ENCODE data around the gene GPR153. TPM values are rescaled to one million over a fixed set of nuclear protein-coding genes. Genes with fewer than 3 reads are reported as not detected.

GPR153 gene
- total and polyA plus RNA-seq, 10 donors: 2.1 to 26.6 (median 12.4) TPM

GRCh38 chr1:6243993-6244392, 16.9 kb downstream of the GPR153 start, which contains the start of gene HES3:
Gene HES3, plus strand, starts transcription at chr1:6244179. Its CDS starts 187 bp downstream, at chr1:6244366.
- Histone ChIP-seq H3K27ac (no peak within 1 kb of the TSS), H3K9me3 (no peaks in the 10 kb centered on the region), H3K27me3 (replicated peaks in 1 of 7) (peaks cover 13 to 100% (median 89%) of the 10 kb centered on the region in 7 donors), H3K4me3 (peak within 1 kb of the TSS in 1 of 8 donors; percentile 52), H3K4me1 (peaks cover 27 to 63% (median 46%) of the 10 kb centered on the region in 6 donors), H3K36me3 (no peaks in the 10 kb centered on the region)
- 8 to 13% (median 9%) methylated on average over 12 to 16 of the region's 16 CpGs for WGBS, 5 donors
- TF ChIP-seq CTCF (IDR thresholded peaks at IDR 0.05 in 8 of 11, conservative IDR thresholded peaks at IDR 0.05 in 3 of 11) (no peak), POLR2A (IDR thresholded peaks at IDR 0.05) (no peak), POLR2AphosphoS5 (IDR thresholded peaks at IDR 0.05) (no peak)
- DNase-seq: peak; percentile 65
- intact Hi-C loops (cut with DNase I; ENCODE audit: low total_unique reads): no loop called here

DNA sequence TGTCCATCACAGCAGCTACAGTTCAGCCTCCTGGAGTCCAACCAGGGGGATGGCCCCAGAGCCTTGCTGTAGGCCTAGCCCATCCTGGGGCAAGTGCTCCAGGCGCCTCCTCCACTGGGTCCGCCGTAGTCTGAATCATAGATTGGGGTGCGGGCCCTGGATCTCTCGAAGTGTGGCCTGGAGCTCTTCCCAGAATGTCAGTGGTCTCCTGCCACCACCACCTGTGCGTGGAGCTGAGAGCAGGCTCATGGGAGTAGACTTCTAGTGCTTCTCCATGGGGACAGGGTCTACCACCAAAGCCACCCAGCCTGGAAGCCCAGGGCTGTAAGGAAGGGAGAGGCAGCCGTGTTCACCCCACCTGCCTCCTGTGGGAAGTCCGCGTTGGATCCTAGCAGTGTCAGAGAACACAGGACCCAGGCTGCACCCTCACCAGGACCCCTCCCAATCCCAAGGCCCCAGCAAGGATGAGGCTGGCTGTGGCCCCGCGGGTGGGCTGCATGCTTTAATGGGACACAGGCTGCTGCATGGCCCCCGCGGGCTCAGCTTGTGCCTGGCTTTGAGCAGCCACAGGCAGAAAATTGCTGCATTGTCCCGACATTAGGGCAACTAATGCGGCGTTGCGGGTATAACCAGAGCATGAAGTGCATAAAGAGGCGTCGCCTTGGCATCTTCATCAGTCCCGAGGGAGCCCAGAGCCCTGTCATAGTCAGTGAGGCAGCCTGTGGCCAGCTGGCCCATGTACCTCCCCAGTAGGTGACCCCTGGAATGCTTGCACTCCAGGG, 17.7 kb downstream of the GPR153 start:
- no peaks in the 10 kb centered on the region for H3K36me3 ChIP-seq
- H3K4me3 ChIP-seq: no peak overlapping the region
- H3K27ac ChIP-seq: no peak overlapping the region
- no peak for TF ChIP-seq CTCF (IDR thresholded peaks at IDR 0.05 in 8 of 11, conservative IDR thresholded peaks at IDR 0.05 in 3 of 11)
- TF ChIP-seq POLR2AphosphoS5 (IDR thresholded peaks at IDR 0.05): no peak
- TF ChIP-seq POLR2A (IDR thresholded peaks at IDR 0.05): no peak
- intact Hi-C loops (cut with DNase I; ENCODE audit: low total_unique reads): no loop called here
- H3K4me1 ChIP-seq: peaks cover 23 to 55% (median 40%) of the 10 kb centered on the region in 6 donors
- no peaks in the 10 kb centered on the region for H3K9me3 ChIP-seq
- 21 to 37% (median 28%) methylated on average over 9 to 20 of the region's 20 CpGs for WGBS, 5 donors
- no peak for DNase-seq
- peaks cover 13 to 100% (median 87%) of the 10 kb centered on the region in 7 donors for H3K27me3 ChIP-seq (replicated peaks in 1 of 7)

GRCh38 chr1:6241887-6242740, 18.8 kb downstream of the GPR153 start:
- no peak for DNase-seq
- Histone ChIP-seq H3K4me1 (peaks cover 23 to 47% (median 36%) of the 10 kb centered on the region in 6 donors), H3K36me3 (no peaks in the 10 kb centered on the region), H3K27ac (no peak overlapping the region), H3K9me3 (no peaks in the 10 kb centered on the region), H3K4me3 (peak overlapping the region in 3 of 8 donors; percentile 4 to 41 (median 7)), H3K27me3 (replicated peaks in 1 of 7) (peaks cover 13 to 96% (median 80%) of the 10 kb centered on the region in 7 donors)
- no peak for TF ChIP-seq CTCF (IDR thresholded peaks at IDR 0.05 in 8 of 11, conservative IDR thresholded peaks at IDR 0.05 in 3 of 11)
- no peak for TF ChIP-seq POLR2A (IDR thresholded peaks at IDR 0.05)
- TF ChIP-seq POLR2AphosphoS5 (IDR thresholded peaks at IDR 0.05): no peak
- WGBS, 5 donors: 1 to 3% (median 2%) methylated on average over 33 to 99 of the region's 99 CpGs
- intact Hi-C loops (cut with DNase I; ENCODE audit: low total_unique reads): no loop called here
